Activated naive CD4-positive, alpha-beta T cell treated with Interleukin-2 at 50 U/mL for 16 hours (primary cell): ENCODE data around the gene CDH5.
A peak's percentile ranks its signal among the peaks of the same experiment; 100 is the strongest.

Experiments
- DNase-seq: peaks from one replicate; pipeline ENCODE4 v3.0.0-alpha.2; 2020

The CDH5 gene

GRCh38 chr16:66420396-66420795 is 53.9 kb downstream of the CDH5 start:
- no peak for DNase-seq

DNA sequence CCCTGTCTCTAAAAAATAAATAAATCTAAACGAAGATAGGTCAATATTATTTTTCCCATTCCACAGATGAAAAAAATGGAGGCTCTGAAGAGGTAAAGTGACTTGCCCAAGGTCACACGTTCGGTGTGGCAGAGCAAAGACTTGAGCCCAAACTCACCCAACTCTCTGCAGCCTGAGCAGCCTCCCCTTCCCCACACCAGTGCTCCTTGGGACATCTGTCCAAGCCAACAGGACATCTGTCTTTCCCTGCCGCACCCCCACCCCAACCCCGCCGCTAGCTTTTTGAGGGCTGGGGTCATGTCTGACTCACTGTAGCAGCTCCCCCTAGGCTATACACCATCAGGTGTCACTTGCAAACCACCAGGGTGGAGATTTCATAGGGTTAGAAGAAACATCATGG is 55.4 kb downstream of the CDH5 start:
- DNase-seq: no peak

- DNase-seq: no peak
Measured at GRCh38 chr16:66422366-66422765, 55.9 kb downstream of the CDH5 start.

- DNase-seq: no peak
Measured at GRCh38 chr16:66423177-66423576, 56.7 kb downstream of the CDH5 start.

DNA sequence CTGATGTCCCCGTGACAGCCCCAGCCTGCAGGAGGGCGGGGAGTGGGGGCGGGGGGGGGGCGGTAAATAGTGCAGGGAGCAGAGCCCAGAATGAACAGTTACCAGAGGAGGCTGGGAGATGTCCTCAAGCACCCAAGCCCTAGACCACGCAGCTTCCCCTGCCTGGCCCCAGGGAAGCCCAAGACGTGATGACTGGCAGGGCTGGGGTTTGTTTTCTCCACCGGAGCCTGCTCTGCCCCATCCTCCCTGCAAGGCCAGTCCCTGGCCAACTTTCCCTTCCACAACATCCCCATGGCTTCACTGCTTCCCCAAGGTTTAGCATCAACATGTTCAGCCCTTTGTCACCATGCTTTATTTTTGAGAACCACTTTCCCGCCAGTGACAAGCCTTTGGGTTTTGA is 59.2 kb downstream of the CDH5 start:
- no peak for DNase-seq

DNA sequence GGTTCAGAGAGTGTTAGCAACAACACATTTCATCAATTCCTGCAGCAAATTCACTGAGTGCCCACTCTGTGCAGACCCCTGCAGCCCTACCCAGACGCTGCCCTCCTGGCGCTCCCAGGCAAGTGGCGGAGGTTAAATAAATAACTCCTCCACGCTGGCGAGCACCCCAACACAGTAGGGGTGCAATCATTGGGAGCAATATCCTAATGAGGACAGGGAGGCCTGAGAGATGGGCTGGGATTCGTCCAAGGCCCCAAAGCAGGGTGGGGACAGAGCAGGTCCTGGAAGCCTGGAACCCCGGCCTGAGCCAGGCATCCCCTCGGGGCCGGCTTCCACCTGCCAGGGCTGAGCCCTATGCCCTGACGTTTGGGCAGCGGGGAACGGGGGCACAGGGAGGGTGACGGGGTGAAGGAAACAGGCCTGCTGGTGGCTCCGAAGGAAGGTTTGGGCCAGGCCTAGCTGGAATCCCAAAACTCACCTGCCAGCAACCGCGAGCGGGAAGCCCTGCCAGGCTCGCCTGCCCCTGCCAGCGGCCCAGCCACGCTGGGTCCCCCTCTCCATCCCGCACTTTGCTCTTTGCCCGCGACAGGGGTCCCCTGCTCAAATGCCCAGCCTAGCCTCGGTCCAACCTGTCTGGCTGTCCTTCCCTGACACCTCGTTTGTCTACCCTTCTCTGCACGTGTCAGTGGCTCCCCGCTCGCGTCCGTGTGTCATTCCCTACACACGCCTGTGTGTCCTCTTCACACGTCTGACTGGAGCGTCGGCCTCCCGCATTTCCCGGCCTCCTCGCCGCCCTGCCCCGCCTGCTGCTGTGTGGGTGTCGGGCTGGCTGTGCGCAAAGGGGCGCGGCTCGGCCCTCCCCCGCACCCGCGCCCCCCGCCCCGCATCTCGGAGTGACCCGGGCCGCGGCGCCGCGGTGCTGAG is 59.9 kb downstream of the CDH5 start:
- no peak for DNase-seq

GRCh38 chr16:66427036-66427860 is 60.8 kb downstream of the CDH5 start, which contains the start of gene BEAN1:
BEAN1 (plus strand) TSS chr16:66427295; CDS start chr16:66437677, 10,382 bp downstream.
- peak; percentile 11 for DNase-seq

DNA sequence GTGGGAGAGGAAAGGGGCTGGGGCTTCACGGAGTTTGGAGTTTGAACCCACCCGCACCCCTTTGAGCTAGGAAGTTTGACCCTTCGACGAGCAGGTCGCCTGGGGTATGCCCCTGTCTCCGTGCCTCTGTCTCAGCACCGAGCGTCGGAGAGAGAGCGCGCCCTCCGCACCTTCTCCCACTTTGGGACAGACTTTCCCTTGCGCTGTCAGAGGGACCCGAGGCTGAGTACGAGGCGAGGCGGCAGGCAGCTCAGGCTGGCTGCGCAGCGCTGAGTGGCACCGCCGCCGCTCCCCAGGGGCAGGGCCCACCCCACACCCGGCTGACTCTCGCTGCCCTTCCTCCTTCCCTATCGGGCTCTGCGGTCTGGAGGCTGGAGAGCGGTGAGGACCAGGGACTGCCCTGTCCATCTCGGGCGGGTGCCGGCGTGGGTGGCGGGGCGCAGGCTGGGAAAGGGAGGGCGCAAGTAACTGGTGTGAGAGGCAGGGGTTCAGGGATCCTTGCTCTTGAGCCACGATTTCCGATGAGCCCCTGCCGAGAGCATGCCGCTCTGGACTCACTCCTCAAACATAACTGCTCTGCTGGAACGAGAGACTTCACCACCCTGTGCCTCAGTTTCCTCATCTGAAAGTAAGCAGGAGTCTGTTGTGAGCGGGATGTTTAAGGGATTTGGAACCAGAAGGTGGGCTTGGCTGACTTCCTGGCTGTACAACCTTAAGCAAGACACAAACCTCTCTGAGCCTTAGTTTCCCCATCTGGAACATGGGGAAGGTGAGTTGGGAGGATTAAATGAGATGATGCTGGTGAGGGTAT is 61.6 kb downstream of the CDH5 start:
- DNase-seq: no peak

DNA sequence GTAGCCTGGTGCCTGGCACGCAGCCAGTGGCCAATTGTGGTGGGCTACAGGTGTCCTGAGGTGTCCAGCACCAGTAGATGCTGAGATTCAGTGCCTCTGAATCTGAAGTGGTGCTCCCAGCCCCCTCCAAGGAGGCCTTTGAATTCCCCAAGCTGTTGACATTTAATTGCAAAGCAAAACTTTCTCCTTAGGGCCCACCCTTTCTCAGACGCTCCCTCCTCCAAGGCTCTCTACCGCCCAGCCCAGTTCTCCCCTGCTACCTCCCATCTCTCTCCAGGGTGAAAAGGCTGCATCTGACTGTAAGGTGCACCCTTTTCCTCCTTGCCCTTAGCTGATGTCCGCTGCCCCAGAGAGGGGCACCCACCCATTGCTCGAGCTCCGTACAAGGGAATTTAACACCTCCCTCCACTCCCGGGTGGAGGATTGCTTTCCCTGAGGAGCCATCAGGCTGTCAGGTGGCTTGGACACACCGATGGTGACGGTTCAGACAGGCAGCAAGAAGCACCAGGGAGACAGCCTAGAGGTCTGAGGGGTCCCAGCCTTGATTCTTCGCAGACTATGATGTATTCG is 62.3 kb downstream of the CDH5 start:
- DNase-seq: no peak

- no peak for DNase-seq
Measured at GRCh38 chr16:66429290-66429962, 62.9 kb downstream of the CDH5 start.

DNA sequence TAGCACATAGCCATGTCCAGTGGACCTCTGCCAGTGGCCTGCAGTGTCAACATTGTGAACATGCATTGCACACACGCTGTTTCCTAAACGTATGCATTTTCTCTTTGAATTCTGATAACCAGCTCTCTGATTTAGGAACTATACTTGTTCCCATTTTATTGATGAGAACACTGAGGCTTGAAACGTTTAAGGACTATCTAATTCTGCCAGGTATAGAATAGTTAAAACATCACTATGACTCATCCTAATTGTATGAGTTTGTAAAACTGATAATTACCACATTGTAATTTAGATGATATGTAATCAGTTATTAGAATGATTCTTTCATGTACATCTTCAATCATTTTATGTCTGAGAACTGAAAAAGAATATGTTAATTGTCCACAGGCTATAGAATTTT is 63.7 kb downstream of the CDH5 start:
- no peak for DNase-seq

DNA sequence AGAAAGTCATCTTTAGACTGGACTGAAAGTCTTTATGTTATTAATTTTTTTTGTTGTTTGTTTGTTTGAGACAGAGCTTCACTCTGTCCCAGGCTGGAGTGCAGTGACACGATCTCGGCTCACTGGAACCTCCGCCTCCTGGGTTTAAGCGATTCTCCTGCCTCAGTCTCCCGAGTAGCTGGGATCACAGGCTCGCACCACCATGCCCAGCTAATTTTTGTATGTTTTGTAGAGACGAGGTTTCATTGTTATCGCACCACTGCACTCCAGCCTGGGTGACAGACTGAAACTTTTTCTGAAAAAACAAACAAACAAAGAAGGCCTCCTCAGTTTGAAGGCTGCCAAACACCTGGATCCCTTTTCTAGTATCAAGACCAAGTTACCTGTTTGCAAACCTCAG is 65.3 kb downstream of the CDH5 start:
- no peak for DNase-seq

DNA sequence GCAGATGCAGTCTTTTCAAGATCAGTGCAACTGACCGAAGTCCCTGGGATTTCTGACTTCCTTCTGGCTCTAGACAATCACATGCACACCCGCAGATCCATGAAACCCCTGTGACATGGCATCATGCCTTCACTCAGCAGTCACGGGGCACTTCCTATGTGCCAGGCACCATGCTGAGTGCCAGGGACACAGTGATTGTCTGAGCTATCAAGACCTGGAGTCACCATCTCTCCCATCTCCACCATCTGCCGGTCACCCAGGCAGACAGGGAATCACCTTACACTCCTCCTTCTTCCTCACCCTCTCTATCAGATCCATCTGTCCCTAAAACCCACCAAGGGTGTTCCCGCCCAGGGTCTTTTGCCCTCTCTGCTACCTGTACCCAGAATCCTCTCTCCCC is 65.9 kb downstream of the CDH5 start:
- DNase-seq: no peak

GRCh38 chr16:66434619-66435430 is 68.3 kb downstream of the CDH5 start:
- DNase-seq: no peak

DNA sequence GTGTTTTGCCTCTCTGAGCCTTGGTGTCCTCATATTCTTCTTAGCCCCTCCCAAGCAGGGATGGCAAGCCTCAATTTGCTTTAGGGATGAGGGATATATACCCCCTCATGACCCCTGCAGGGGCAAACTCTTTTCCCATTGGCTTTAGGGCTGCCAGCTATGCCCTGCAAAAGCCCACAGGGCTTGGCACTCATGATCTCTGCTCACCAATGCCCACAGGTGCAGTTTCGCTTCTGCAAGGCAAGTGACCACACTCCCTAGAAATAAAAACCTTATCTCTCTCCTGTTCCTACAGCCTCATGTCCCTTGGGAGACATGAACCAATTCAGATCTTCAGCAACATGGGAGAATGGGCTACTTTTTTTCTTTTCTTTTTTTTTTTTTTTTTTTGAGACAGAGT is 69.4 kb downstream of the CDH5 start:
- DNase-seq: no peak

DNA sequence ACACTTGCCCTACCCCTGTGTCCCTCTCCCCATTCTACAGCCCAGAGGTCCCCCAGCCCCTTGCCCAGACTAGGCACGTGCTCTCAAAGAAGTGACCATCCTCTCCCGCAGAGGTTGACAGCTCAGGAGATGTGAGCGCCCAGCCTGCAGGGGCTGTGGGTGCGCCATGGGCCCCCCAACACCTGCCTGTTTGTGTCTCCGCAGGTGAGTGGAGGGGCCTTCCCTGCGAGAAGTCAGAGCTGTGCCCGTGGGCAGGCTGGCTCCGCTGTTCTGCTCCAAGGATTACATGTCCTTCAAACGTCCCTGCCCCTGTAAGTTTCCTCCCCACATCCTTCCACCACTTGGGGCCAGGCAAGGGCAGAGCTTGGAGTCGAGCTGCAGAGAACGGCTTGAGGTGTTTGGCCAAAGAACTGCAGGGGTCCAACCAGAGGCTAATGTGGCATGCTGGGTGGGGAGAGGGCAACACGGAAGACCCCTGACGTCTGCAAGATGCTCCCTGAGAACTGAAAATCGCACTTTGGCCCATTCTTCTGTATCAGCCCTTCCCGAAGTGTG is 71.0 kb downstream of the CDH5 start:
- DNase-seq: no peak

- no peak for DNase-seq
Measured at GRCh38 chr16:66438536-66438935, 72.0 kb downstream of the CDH5 start.

DNA sequence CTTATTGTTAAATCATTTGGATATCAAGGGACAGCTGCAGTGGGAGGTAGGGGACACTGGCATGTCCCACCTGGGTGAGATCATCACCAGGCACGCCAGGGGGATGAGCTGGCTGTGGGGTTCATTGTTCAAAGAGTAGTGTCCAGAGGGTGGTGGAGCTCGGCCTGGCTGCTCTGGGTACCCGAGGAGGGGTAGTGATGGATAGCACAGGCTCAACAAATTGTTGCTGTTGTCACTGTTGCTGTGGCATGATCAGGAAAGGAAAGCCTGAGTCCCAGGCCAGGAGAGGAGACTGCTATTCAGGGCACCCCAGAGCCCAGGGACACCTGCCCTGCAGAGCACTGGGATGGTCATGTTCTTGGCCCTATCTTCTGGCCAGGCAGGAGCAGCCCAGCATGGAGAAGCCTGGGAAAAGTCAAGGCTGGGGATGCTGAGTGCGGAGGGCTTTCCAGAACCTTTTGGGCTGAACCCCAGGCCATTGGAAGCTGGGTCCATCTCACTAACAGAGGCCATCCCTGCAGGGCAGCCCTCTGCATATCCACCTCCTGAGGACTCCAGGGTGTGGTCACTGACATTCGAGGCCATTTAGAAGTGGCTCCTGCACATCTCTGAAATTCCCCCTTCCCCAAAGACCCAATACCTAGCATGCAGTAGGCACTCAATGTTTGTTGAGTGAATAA is 72.7 kb downstream of the CDH5 start:
- DNase-seq: no peak

GRCh38 chr16:66440271-66440802 is 73.8 kb downstream of the CDH5 start:
- no peak for DNase-seq

GRCh38 chr16:66440970-66441369 is 74.5 kb downstream of the CDH5 start:
- DNase-seq: no peak
